GM12874 (cell line): ENCODE results near the gene DACH1.

Source experiments
- CTCF ChIP-seq: IDR thresholded peaks from 2 replicates; pipeline ENCODE4 v1.5.1; 2011; ENCODE audit warnings: low read depth, mild to moderate bottlenecking, control low read depth, low read length, moderate library complexity; ENCODE audit not compliant: insufficient read depth

Gene DACH1

GRCh38 chr13:71577127-71577526, 289.9 kb downstream of the DACH1 start:
- no peak for TF ChIP-seq CTCF

- TF ChIP-seq CTCF: no peak
Observed at GRCh38 chr13:71576571-71576970, 290.4 kb downstream of the DACH1 start.

- no peak for TF ChIP-seq CTCF
Observed at GRCh38 chr13:71546881-71547280, 320.1 kb downstream of the DACH1 start.

GRCh38 chr13:71540098-71540497, 326.9 kb downstream of the DACH1 start:
- TF ChIP-seq CTCF: no peak

GRCh38 chr13:71536201-71536600, 330.8 kb downstream of the DACH1 start:
- no peak for TF ChIP-seq CTCF

GRCh38 chr13:71524613-71525304, 342.2 kb downstream of the DACH1 start:
- TF ChIP-seq CTCF: no peak

GRCh38 chr13:71524245-71524612, 342.8 kb downstream of the DACH1 start:
- TF ChIP-seq CTCF: no peak
